Esophagus muscularis mucosa (tissue), 3 donors: ENCODE results near the gene ELK3.

Source experiments
- CTCF ChIP-seq, 3 experiments: fragments of 200-600 bp in 2 of 3; fragments of 450-650 bp in 1 of 3; sonication (generic) in 2 of 3; IDR thresholded peaks; one replicate each; pipeline ENCODE4 v1.5.1; 2017 to 2019; ENCODE audit warnings: antibody characterized with exemption in 3 of 3, mild to moderate bottlenecking in 2 of 3, moderate library complexity in 1 of 3
- POLR2A ChIP-seq: fragments of 450-650 bp; IDR thresholded peaks from one replicate; pipeline ENCODE4 v1.6.1; 2017; ENCODE audit warnings: antibody characterized with exemption, moderate library complexity, mild to moderate bottlenecking, low read depth
- POLR2AphosphoS5 ChIP-seq, 2 donors: sonication (generic); formaldehyde crosslinking; IDR thresholded peaks; one replicate each; pipeline ENCODE4 v1.6.1; 2017; ENCODE audit warnings: antibody characterized with exemption in 2 of 2

GRCh38 chr12:96258104-96258961 is 64.2 kb downstream of the ELK3 start:
- no peak for TF ChIP-seq CTCF (IDR thresholded peaks at IDR 0.05)
- peak in 1 of 2 donors; percentile 50 for TF ChIP-seq POLR2AphosphoS5 (IDR thresholded peaks at IDR 0.05)
- no peak for TF ChIP-seq POLR2A
